Ishikawa (cell line): ENCODE data around the gene NEU4.

Source experiments
- CEBPB ChIP-seq: IDR thresholded peaks from 2 replicates; pipeline ENCODE4 v1.6.1; 2012
- CREB1 ChIP-seq: IDR thresholded peaks from 2 replicates; pipeline ENCODE4 v1.6.1; 2012; ENCODE audit warnings: low read depth
- EP300 ChIP-seq: IDR thresholded peaks from 2 replicates; pipeline ENCODE4 v1.6.1; 2012; ENCODE audit warnings: borderline replicate concordance
- FOXM1 ChIP-seq: IDR thresholded peaks from 2 replicates; pipeline ENCODE4 v1.6.1; 2012; ENCODE audit warnings: low read depth, borderline replicate concordance
- RAD21 ChIP-seq: IDR thresholded peaks from 2 replicates; pipeline ENCODE4 v1.6.1; 2012; ENCODE audit warnings: low read depth
- REST ChIP-seq: IDR thresholded peaks from 2 replicates; pipeline ENCODE4 v1.6.1; 2012; ENCODE audit warnings: low read depth, mild to moderate bottlenecking
- TAF1 ChIP-seq: IDR thresholded peaks from 2 replicates; pipeline ENCODE4 v1.6.1; 2012; ENCODE audit warnings: low read depth, mild to moderate bottlenecking
- TEAD4 ChIP-seq: IDR thresholded peaks from 2 replicates; pipeline ENCODE4 v1.6.1; 2012
- YY1 ChIP-seq: IDR thresholded peaks from 2 replicates; pipeline ENCODE4 v1.6.1; 2012; ENCODE audit warnings: low read depth
- ZBTB7A ChIP-seq: IDR thresholded peaks from 2 replicates; pipeline ENCODE4 v1.6.1; 2012; ENCODE audit warnings: low read depth
- TF ChIP-seq, protein P1 (sequence below): IDR thresholded peaks from 2 replicates; pipeline ENCODE4 v1.6.1; 2012
- TF ChIP-seq, protein P2 (sequence below): IDR thresholded peaks from 2 replicates; pipeline ENCODE4 v1.6.1; 2012

DNA sequence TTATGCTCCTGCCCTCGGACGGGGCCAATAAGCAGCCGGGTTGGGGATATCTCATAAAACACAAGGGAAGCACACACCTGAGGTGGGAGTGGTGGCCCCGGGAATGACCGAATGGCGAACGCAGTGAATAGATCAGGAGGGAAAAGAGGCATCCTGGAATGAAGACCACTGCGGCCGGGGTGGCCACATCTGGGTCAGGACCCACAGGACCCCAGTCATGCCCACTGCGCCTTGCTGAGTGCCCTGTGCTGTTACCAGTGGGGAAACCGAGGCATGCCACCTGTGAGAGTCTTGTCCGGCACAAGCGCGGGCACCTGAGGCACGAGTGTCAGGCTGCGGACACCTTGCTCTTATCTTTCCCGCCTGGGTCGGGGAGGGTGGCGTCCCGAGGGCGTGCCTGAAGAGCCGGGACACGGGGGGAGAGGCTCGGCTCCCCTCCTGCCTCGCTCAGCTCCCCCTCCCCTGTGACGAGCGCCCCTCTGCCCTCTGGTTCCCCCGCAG lies 48.1 kb downstream of the NEU4 start:
- TF ChIP-seq, protein P1, sequence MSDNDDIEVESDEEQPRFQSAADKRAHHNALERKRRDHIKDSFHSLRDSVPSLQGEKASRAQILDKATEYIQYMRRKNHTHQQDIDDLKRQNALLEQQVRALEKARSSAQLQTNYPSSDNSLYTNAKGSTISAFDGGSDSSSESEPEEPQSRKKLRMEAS = no peak
- TF ChIP-seq YY1 = no peak
- no peak for TF ChIP-seq TEAD4
- TF ChIP-seq FOXM1 = no peak
- TF ChIP-seq RAD21 = no peak
- no peak for TF ChIP-seq REST
- no peak for TF ChIP-seq TAF1
- no peak for TF ChIP-seq EP300
- no peak for TF ChIP-seq ZBTB7A
- no peak for TF ChIP-seq CEBPB
- TF ChIP-seq CREB1 = no peak
- TF ChIP-seq, protein P2, sequence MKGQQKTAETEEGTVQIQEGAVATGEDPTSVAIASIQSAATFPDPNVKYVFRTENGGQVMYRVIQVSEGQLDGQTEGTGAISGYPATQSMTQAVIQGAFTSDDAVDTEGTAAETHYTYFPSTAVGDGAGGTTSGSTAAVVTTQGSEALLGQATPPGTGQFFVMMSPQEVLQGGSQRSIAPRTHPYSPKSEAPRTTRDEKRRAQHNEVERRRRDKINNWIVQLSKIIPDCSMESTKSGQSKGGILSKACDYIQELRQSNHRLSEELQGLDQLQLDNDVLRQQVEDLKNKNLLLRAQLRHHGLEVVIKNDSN = no peak
